Measurements from ENCODE around the gene LARGE1. TPM values are rescaled to one million over a fixed set of nuclear protein-coding genes. Genes with fewer than 3 reads are reported as not detected.

LARGE1 gene
- total RNA-seq, 1 experiment from 2014 or later, result 5.8 TPM

DNA sequence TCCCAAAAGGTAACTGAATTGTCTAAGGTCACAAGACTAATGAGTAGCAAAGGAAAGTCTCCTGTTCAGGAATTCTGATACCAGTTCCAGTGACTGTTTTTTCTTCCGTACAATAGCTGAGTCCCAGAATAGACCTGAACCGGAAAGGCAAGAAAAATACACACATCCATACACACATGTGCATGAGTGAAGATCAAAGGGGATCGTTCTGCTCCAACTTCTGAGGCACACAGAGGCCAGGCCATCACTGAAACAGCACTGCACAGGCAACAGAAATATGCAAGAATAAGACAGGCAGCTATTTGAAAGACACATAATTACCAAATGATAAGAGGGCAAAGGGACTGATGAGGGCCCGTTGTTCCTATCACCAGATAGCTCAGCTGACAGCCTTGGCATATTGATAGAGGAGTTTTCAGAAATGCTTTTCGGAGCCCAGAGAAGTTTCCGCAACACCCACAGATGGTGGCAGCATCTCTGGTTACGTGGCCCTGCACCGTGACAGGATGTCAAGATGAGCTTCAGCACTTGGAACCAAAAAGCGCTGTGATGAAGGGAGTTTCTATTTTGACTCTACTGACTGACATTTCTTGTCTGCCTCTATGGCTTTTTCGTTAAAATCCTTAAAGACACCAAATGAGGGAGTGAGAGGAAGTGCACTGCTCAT, 280.6 kb downstream of the LARGE1 start:
- Histone ChIP-seq H3K27me3 (replicated peaks; ENCODE audit: control insufficient read depth, insufficient read depth, low read length) (no peaks in the 10 kb centered on the region), H3K36me3 (ENCODE audit: control insufficient read depth, insufficient read depth, low read length) (no peaks in the 10 kb centered on the region), H3K4me3 (ENCODE audit: low read depth, low read length) (no peak overlapping the region), H3K4me1 (no peaks in the 10 kb centered on the region), H3K9me3 (no peaks in the 10 kb centered on the region)
- POLR2A ChIA-PET, result no interaction called here
- no peak for DNase-seq
- Mint-ChIP-seq H3K4me3 (ENCODE audit: unreplicated experiment) (no peak overlapping the region), H3K36me3 (ENCODE audit: insufficient read depth, unreplicated experiment) (no peaks in the 10 kb centered on the region), H3K4me1 (ENCODE audit: low read depth, unreplicated experiment) (no peaks in the 10 kb centered on the region), H3K27me3 (ENCODE audit: insufficient read depth, unreplicated experiment) (no peaks in the 10 kb centered on the region), H3K27ac (ENCODE audit: unreplicated experiment) (no peak overlapping the region), H3K9me3 (ENCODE audit: unreplicated experiment) (no peaks in the 10 kb centered on the region)
- CTCF ChIA-PET, result no interaction called here
- intact Hi-C loops (cut with micrococcal nuclease; ENCODE audit: unreplicated experiment), result no loop called here
- TF ChIP-seq, protein P1, sequence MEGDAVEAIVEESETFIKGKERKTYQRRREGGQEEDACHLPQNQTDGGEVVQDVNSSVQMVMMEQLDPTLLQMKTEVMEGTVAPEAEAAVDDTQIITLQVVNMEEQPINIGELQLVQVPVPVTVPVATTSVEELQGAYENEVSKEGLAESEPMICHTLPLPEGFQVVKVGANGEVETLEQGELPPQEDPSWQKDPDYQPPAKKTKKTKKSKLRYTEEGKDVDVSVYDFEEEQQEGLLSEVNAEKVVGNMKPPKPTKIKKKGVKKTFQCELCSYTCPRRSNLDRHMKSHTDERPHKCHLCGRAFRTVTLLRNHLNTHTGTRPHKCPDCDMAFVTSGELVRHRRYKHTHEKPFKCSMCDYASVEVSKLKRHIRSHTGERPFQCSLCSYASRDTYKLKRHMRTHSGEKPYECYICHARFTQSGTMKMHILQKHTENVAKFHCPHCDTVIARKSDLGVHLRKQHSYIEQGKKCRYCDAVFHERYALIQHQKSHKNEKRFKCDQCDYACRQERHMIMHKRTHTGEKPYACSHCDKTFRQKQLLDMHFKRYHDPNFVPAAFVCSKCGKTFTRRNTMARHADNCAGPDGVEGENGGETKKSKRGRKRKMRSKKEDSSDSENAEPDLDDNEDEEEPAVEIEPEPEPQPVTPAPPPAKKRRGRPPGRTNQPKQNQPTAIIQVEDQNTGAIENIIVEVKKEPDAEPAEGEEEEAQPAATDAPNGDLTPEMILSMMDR (IDR thresholded peaks at IDR 0.05; ENCODE audit: insufficient read depth in 1 of 2, low read depth in 1 of 2, low read length in 1 of 2, severe bottlenecking in 1 of 2, unreplicated experiment in 1 of 2), result no peak
- BruUV-seq (replicated peaks), result no TSS peak

DNA sequence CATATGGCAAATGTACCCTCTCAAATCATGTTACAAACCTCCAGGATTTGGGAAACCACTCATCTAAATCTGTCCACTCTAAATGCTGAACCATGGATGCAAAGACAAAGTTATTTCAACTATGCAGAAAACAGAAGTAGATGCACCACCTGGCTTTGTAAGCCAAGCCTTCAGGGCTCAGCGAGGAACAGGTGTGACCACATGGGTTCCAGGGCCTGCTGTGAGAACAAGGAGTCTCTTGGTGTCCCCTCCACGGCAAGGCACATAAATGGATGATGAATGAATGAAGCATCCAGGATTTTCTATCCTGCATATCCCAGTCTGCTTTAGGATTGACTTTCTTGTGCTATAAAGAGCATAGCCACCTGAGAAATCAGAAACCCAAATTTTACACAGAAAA, 284.5 kb downstream of the LARGE1 start:
- H3K4me1 Mint-ChIP-seq (ENCODE audit: low read depth, unreplicated experiment), result no peaks in the 10 kb centered on the region
- no peaks in the 10 kb centered on the region for H3K4me1 ChIP-seq
- H3K36me3 ChIP-seq (ENCODE audit: control insufficient read depth, insufficient read depth, low read length), result no peaks in the 10 kb centered on the region
- H3K4me3 ChIP-seq (ENCODE audit: low read depth, low read length), result no peak overlapping the region
- DNase-seq, result no peak
- H3K36me3 Mint-ChIP-seq (ENCODE audit: insufficient read depth, unreplicated experiment), result no peaks in the 10 kb centered on the region
- TF ChIP-seq, protein P1 (IDR thresholded peaks at IDR 0.05; ENCODE audit: insufficient read depth in 1 of 2, low read depth in 1 of 2, low read length in 1 of 2, severe bottlenecking in 1 of 2, unreplicated experiment in 1 of 2), result no peak
- H3K27me3 ChIP-seq (replicated peaks; ENCODE audit: control insufficient read depth, insufficient read depth, low read length), result no peaks in the 10 kb centered on the region
- no TSS peak for BruUV-seq (replicated peaks)
- H3K9me3 Mint-ChIP-seq (ENCODE audit: unreplicated experiment), result no peaks in the 10 kb centered on the region
- ChIA-PET CTCF (no interaction called here), POLR2A (no interaction called here)
- no peaks in the 10 kb centered on the region for H3K9me3 ChIP-seq
- no peak overlapping the region for H3K27ac Mint-ChIP-seq (ENCODE audit: unreplicated experiment)
- no peak overlapping the region for H3K4me3 Mint-ChIP-seq (ENCODE audit: unreplicated experiment)
- H3K27me3 Mint-ChIP-seq (ENCODE audit: insufficient read depth, unreplicated experiment), result no peaks in the 10 kb centered on the region
- intact Hi-C loops (cut with micrococcal nuclease; ENCODE audit: unreplicated experiment), result no loop called here

DNA sequence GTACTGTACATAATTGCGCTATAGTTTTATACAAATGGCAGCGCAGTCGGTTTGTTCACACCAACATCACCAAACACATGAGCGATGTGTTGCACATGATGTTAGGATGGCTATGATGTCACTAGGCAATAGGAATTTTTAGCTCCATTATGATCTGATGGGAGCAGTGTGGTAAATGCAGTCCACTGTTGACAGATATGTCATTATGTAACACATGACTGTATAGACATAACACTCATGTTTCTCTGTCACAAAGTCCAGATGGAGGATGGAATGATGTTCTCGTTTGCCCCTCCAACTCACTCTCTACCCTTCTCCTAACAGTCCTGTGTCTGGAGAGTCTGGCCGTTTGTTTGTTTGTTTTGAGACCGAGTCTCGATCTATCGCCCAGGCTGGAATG, 288.5 kb downstream of the LARGE1 start:
- no peaks in the 10 kb centered on the region for H3K27me3 ChIP-seq (replicated peaks; ENCODE audit: control insufficient read depth, insufficient read depth, low read length)
- no peaks in the 10 kb centered on the region for H3K4me1 ChIP-seq
- Mint-ChIP-seq H3K27me3 (ENCODE audit: insufficient read depth, unreplicated experiment) (no peaks in the 10 kb centered on the region), H3K36me3 (ENCODE audit: insufficient read depth, unreplicated experiment) (no peaks in the 10 kb centered on the region), H3K4me1 (ENCODE audit: low read depth, unreplicated experiment) (no peaks in the 10 kb centered on the region), H3K27ac (ENCODE audit: unreplicated experiment) (no peak overlapping the region), H3K9me3 (ENCODE audit: unreplicated experiment) (no peaks in the 10 kb centered on the region), H3K4me3 (ENCODE audit: unreplicated experiment) (no peak overlapping the region)
- intact Hi-C loops (cut with micrococcal nuclease; ENCODE audit: unreplicated experiment), result no loop called here
- no peaks in the 10 kb centered on the region for H3K36me3 ChIP-seq (ENCODE audit: control insufficient read depth, insufficient read depth, low read length)
- H3K4me3 ChIP-seq (ENCODE audit: low read depth, low read length), result no peak overlapping the region
- ChIA-PET POLR2A (no interaction called here), CTCF (no interaction called here)
- BruUV-seq (replicated peaks), result no TSS peak
- DNase-seq, result no peak
- TF ChIP-seq, protein P1 (IDR thresholded peaks at IDR 0.05; ENCODE audit: insufficient read depth in 1 of 2, low read depth in 1 of 2, low read length in 1 of 2, severe bottlenecking in 1 of 2, unreplicated experiment in 1 of 2), result no peak
- no peaks in the 10 kb centered on the region for H3K9me3 ChIP-seq
